Measurements from ENCODE around the gene DYNLT3.

Gene DYNLT3

GRCh38 chrX:37846934-37847732 lies at the start of gene DYNLT3:
Gene DYNLT3 (minus strand): TSS chrX:37847571. CDS start chrX:37847510, 61 bp downstream.
- H3K4me3 ChIP-seq (ENCODE audit: low read depth, low read length), result peak within 1 kb of the TSS; percentile 66
- peak; percentile 64 for DNase-seq (ENCODE audit: low read depth)
- TF ChIP-seq CTCF (IDR thresholded peaks at IDR 0.05; ENCODE audit: control insufficient read depth, extremely low read depth, insufficient read depth), result no peak

GRCh38 chrX:37896511-37896890 lies 49.1 kb upstream of the DYNLT3 start:
- no peak for DNase-seq (ENCODE audit: low read depth)
- no peak overlapping the region for H3K4me3 ChIP-seq (ENCODE audit: low read depth, low read length)
- no peak for TF ChIP-seq CTCF (IDR thresholded peaks at IDR 0.05; ENCODE audit: control insufficient read depth, extremely low read depth, insufficient read depth)

- DNase-seq (ENCODE audit: low read depth), result no peak
- TF ChIP-seq CTCF (IDR thresholded peaks at IDR 0.05; ENCODE audit: control insufficient read depth, extremely low read depth, insufficient read depth), result no peak
- no peak overlapping the region for H3K4me3 ChIP-seq (ENCODE audit: low read depth, low read length)
These were observed 48.6 kb upstream of the DYNLT3 start for GRCh38 chrX:37895795-37896510.

- DNase-seq (ENCODE audit: low read depth), result no peak
- no peak for TF ChIP-seq CTCF (IDR thresholded peaks at IDR 0.05; ENCODE audit: control insufficient read depth, extremely low read depth, insufficient read depth)
- H3K4me3 ChIP-seq (ENCODE audit: low read depth, low read length), result no peak overlapping the region
These were observed 47.4 kb upstream of the DYNLT3 start for GRCh38 chrX:37894725-37895124.

- no peak overlapping the region for H3K4me3 ChIP-seq (ENCODE audit: low read depth, low read length)
- DNase-seq (ENCODE audit: low read depth), result no peak
- TF ChIP-seq CTCF (IDR thresholded peaks at IDR 0.05; ENCODE audit: control insufficient read depth, extremely low read depth, insufficient read depth), result no peak
These were observed 40.6 kb upstream of the DYNLT3 start for GRCh38 chrX:37888010-37888409.

GRCh38 chrX:37887347-37887746 lies 40.0 kb upstream of the DYNLT3 start:
- TF ChIP-seq CTCF (IDR thresholded peaks at IDR 0.05; ENCODE audit: control insufficient read depth, extremely low read depth, insufficient read depth), result no peak
- no peak overlapping the region for H3K4me3 ChIP-seq (ENCODE audit: low read depth, low read length)
- no peak for DNase-seq (ENCODE audit: low read depth)

All from LNCaP clone FGC (cell line).